ENCODE measurements around the gene CYS1. TPM values are rescaled to one million over a fixed set of nuclear protein-coding genes. Genes with fewer than 3 reads are reported as not detected.

The CYS1 gene
- total and polyA plus RNA-seq, 2 of the 13 experiments (the other 11 are each of a cell fraction or from before 2014, with no cell fraction given): 0.04 TPM; not detected in 1

GRCh38 chr2:10097352-10098148 lies 17.3 kb upstream of the CYS1 start (continued):
- TF ChIP-seq FOXP4 (CRISPR knock-in tag; IDR thresholded peaks at IDR 0.05): 0 out of 2 replicates have a peak, but pooled peaks have one; percentile 15
- TF ChIP-seq THRA (CRISPR knock-in tag; IDR thresholded peaks at IDR 0.05; ENCODE audit: borderline replicate concordance): 0 out of 2 replicates have a peak, but pooled peaks have one; percentile 34
- TF ChIP-seq ZNF414 (CRISPR knock-in tag; IDR thresholded peaks at IDR 0.05): no peak
- no peak for TF ChIP-seq ZNF713 (CRISPR knock-in tag; IDR thresholded peaks at IDR 0.05)
- peak; percentile 35; the same call in 1 of the 2 replicates for TF ChIP-seq SALL1 (CRISPR knock-in tag; IDR thresholded peaks at IDR 0.05)
- TF ChIP-seq CC2D1A (CRISPR knock-in tag; IDR thresholded peaks at IDR 0.05): no peak
- TF ChIP-seq ZNF570 (CRISPR knock-in tag; IDR thresholded peaks at IDR 0.05; ENCODE audit: borderline replicate concordance): no peak
- peak; percentile 74; the same call in 1 of the 2 replicates for TF ChIP-seq ZNF557 (CRISPR knock-in tag; IDR thresholded peaks at IDR 0.05)
- no peak for TF ChIP-seq SIN3A (IDR thresholded peaks at IDR 0.05; ENCODE audit: borderline replicate concordance, low read depth, low read length)
- TF ChIP-seq TRIM24 (CRISPR knock-in tag; IDR thresholded peaks at IDR 0.05): no peak
- 0 out of 2 replicates have a peak, but pooled peaks have one; percentile 55 for TF ChIP-seq EED (CRISPR knock-in tag; IDR thresholded peaks at IDR 0.05)
- no peak for TF ChIP-seq ZNF136 (CRISPR knock-in tag; IDR thresholded peaks at IDR 0.05; ENCODE audit: low read depth)
- no peak for TF ChIP-seq NFAT5 (CRISPR knock-in tag; IDR thresholded peaks at IDR 0.05)
- no peak for TF ChIP-seq EHMT2 (IDR thresholded peaks at IDR 0.05; ENCODE audit: borderline replicate concordance, low read depth, low read length)
- TF ChIP-seq FLYWCH1 (CRISPR knock-in tag; IDR thresholded peaks at IDR 0.05): no peak
- no peak for TF ChIP-seq MAX (IDR thresholded peaks at IDR 0.05)
- no peak for TF ChIP-seq ZNF556 (CRISPR knock-in tag; IDR thresholded peaks at IDR 0.05; ENCODE audit: borderline replicate concordance)
- no peak for TF ChIP-seq TOPORS (CRISPR knock-in tag; IDR thresholded peaks at IDR 0.05)
- TF ChIP-seq ZNF724P (CRISPR knock-in tag; IDR thresholded peaks at IDR 0.05; ENCODE audit: borderline replicate concordance): no peak
- no peak for TF ChIP-seq ZNF430 (CRISPR knock-in tag; IDR thresholded peaks at IDR 0.05)

All from HepG2 (cell line).